OCI-LY3 (cell line): Measurements from ENCODE around the gene SMAD6.

Source experiments
- H2AFZ ChIP-seq: fragments of 200-600, 300-600 bp; shearing (Covaris generic); 2 replicates; pipeline ENCODE4 v1.6.0; 2014; ENCODE audit warnings: antibody characterized with exemption, low read depth, low read length
- H3K27ac ChIP-seq: fragments of 200-600, 300-600 bp; sonication (generic); 2 replicates; pipeline ENCODE4 v1.5.1; 2014; ENCODE audit warnings: mild to moderate bottlenecking, low read length, moderate library complexity, mixed read lengths
- H3K27me3 ChIP-seq: fragments of 200-600, 300-600 bp; sonication (generic); 2 replicates; pipeline ENCODE4 v1.6.1; 2014; ENCODE audit warnings: low read depth, low read length, mixed read lengths
- H3K36me3 ChIP-seq: fragments of 200-600, 300-600 bp; sonication (generic); replicated peaks from 2 replicates; pipeline ENCODE3; 2014; ENCODE audit warnings: low read depth, low read length, mixed read lengths
- H3K4me1 ChIP-seq: fragments of 300-600, 200-600 bp; sonication (generic); 2 replicates; pipeline ENCODE4 v1.6.1; 2014; ENCODE audit warnings: low read length, mixed read lengths
- H3K4me2 ChIP-seq: fragments of 200-600, 300-600 bp; sonication (generic); 2 replicates; pipeline ENCODE4 v1.6.1; 2014; ENCODE audit warnings: low read length, mixed read lengths
- H3K4me3 ChIP-seq: fragments of 300-600, 200-600 bp; sonication (generic); 2 replicates; pipeline ENCODE4 v1.5.1; 2014; ENCODE audit warnings: antibody characterized with exemption, mild to moderate bottlenecking, low read length, moderate library complexity
- H3K79me2 ChIP-seq: fragments of 300-600, 200-600 bp; shearing (Covaris generic); 2 replicates; pipeline ENCODE4 v1.6.1; 2014; ENCODE audit warnings: mild to moderate bottlenecking, low read length, mixed read lengths
- H3K9ac ChIP-seq: fragments of 300-600, 200-600 bp; shearing (Covaris generic); 2 replicates; pipeline ENCODE4 v1.6.0; 2014; ENCODE audit warnings: mild to moderate bottlenecking, low read length, moderate library complexity
- H3K9me3 ChIP-seq: fragments of 200-600, 300-600 bp; shearing (Covaris generic); 2 replicates; pipeline ENCODE4 v1.6.1; 2014; ENCODE audit warnings: low read length, mixed read lengths; ENCODE audit not compliant: insufficient read depth
- H4K20me1 ChIP-seq: fragments of 200-600, 300-600 bp; sonication (generic); 2 replicates; pipeline ENCODE4 v1.6.1; 2016; ENCODE audit warnings: low read length, mixed read lengths; ENCODE audit not compliant: insufficient read depth
- CTCF ChIP-seq: fragments of 200-600, 300-600 bp; sonication (generic); IDR thresholded peaks from 2 replicates; pipeline ENCODE4 v1.5.1; 2014; ENCODE audit warnings: antibody characterized with exemption, low read length, low read depth
- EZH2phosphoT487 ChIP-seq: fragments of 200-600 bp; shearing (Covaris generic); IDR thresholded peaks from 2 replicates; pipeline ENCODE4 v1.6.1; 2018; ENCODE audit warnings: antibody characterized with exemption, mixed run types, low read depth

The SMAD6 gene

GRCh38 chr15:66654739-66655375, 47.2 kb upstream of the SMAD6 start:
- no peak overlapping the region for H3K27ac ChIP-seq
- H3K4me1 ChIP-seq, result no peaks in the 10 kb centered on the region; the same call in 1 of the 2 replicates
- H4K20me1 ChIP-seq, result no peaks in the 10 kb centered on the region
- H3K27me3 ChIP-seq, result no peaks in the 10 kb centered on the region
- no peaks in the 10 kb centered on the region for H3K79me2 ChIP-seq
- no peak overlapping the region for H3K4me2 ChIP-seq
- no peak overlapping the region for H3K4me3 ChIP-seq
- no peaks in the 10 kb centered on the region for H3K9me3 ChIP-seq
- H3K9ac ChIP-seq, result no peak overlapping the region
- no peaks in the 10 kb centered on the region for H3K36me3 ChIP-seq
- TF ChIP-seq EZH2phosphoT487, result no peak
- no peak for TF ChIP-seq CTCF
- no peak overlapping the region for H2AFZ ChIP-seq

- Histone ChIP-seq H3K4me3 (no peak overlapping the region), H3K9ac (no peak overlapping the region), H3K36me3 (no peaks in the 10 kb centered on the region), H3K27ac (no peak overlapping the region), H2AFZ (no peak overlapping the region), H3K4me2 (no peak overlapping the region), H3K4me1 (no peaks in the 10 kb centered on the region; the same call in 1 of the 2 replicates), H3K9me3 (no peaks in the 10 kb centered on the region), H3K27me3 (no peaks in the 10 kb centered on the region), H3K79me2 (no peaks in the 10 kb centered on the region), H4K20me1 (no peaks in the 10 kb centered on the region)
- TF ChIP-seq CTCF (no peak), EZH2phosphoT487 (no peak)
These were observed 46.5 kb upstream of the SMAD6 start for GRCh38 chr15:66655511-66655910.

DNA sequence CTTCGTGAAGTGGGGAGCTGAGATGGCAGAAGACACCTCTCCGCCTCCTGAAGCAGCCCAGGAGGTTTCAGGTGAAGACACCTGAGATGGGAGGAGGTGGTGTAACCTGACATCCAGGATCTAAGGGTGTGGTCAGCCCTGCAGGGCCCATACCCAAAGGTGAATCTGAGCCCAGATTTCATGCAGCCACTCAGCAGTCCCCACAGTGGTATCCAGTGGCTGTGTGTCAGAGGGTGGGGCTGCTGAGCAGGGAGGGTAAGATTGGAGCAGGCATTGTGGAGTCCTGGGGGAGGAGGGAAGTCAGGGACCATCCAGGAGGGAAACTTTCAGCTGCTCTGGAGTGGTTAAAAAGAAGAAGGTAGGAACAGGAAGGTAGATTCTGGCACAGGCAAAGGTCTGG, 46.0 kb upstream of the SMAD6 start:
- Histone ChIP-seq H3K27ac (no peak overlapping the region), H2AFZ (no peak overlapping the region), H3K36me3 (no peaks in the 10 kb centered on the region), H3K4me2 (no peak overlapping the region), H3K27me3 (no peaks in the 10 kb centered on the region), H3K4me1 (no peaks in the 10 kb centered on the region; the same call in 1 of the 2 replicates), H4K20me1 (no peaks in the 10 kb centered on the region), H3K9me3 (no peaks in the 10 kb centered on the region), H3K79me2 (no peaks in the 10 kb centered on the region), H3K9ac (no peak overlapping the region), H3K4me3 (no peak overlapping the region)
- no peak for TF ChIP-seq EZH2phosphoT487
- no peak for TF ChIP-seq CTCF

GRCh38 chr15:66657185-66658020, 44.6 kb upstream of the SMAD6 start:
- Histone ChIP-seq H3K36me3 (no peaks in the 10 kb centered on the region), H3K27ac (no peak overlapping the region), H3K4me2 (no peak overlapping the region), H3K4me1 (no peaks in the 10 kb centered on the region; the same call in 1 of the 2 replicates), H3K4me3 (no peak overlapping the region), H4K20me1 (no peaks in the 10 kb centered on the region), H3K9me3 (no peaks in the 10 kb centered on the region), H3K79me2 (no peaks in the 10 kb centered on the region), H2AFZ (no peak overlapping the region), H3K27me3 (no peaks in the 10 kb centered on the region), H3K9ac (no peak overlapping the region)
- no peak for TF ChIP-seq CTCF
- no peak for TF ChIP-seq EZH2phosphoT487
